ENCODE measurements around the gene THUMPD3.
A peak's percentile ranks its signal among the peaks of the same experiment; 100 is the strongest.

THUMPD3 gene

DNA sequence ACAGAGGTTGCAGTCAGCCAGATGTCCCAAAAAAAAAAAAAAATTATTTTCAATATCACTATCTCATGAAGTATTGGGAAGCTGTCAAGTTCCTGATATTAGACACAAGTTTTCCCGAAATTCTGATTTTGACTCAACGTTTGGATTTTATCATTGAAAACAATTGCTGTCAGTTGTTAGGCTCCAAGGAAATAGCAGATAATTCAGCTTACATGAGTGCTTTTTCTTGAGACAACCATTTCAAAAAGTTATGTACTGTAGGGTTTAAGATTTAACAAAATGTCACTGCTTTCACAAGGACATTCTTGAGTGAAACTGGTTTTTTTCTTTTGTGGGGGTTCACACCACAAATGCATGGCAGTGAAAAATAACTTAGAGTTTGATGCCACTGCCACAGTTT, 25.3 kb downstream of the THUMPD3 start:
- no peak overlapping the region for H3K4me3 ChIP-seq (ENCODE audit: low read depth, low read length)
- no peak for DNase-seq (ENCODE audit: low read depth)
- no peak for TF ChIP-seq MYC (IDR thresholded peaks at IDR 0.05; ENCODE audit: low read depth, low read length)
- TF ChIP-seq, protein P1, sequence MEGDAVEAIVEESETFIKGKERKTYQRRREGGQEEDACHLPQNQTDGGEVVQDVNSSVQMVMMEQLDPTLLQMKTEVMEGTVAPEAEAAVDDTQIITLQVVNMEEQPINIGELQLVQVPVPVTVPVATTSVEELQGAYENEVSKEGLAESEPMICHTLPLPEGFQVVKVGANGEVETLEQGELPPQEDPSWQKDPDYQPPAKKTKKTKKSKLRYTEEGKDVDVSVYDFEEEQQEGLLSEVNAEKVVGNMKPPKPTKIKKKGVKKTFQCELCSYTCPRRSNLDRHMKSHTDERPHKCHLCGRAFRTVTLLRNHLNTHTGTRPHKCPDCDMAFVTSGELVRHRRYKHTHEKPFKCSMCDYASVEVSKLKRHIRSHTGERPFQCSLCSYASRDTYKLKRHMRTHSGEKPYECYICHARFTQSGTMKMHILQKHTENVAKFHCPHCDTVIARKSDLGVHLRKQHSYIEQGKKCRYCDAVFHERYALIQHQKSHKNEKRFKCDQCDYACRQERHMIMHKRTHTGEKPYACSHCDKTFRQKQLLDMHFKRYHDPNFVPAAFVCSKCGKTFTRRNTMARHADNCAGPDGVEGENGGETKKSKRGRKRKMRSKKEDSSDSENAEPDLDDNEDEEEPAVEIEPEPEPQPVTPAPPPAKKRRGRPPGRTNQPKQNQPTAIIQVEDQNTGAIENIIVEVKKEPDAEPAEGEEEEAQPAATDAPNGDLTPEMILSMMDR (IDR thresholded peaks at IDR 0.05; ENCODE audit: low read depth, low read length), result no peak
- no peak for TF ChIP-seq MAX (IDR thresholded peaks at IDR 0.05; ENCODE audit: low read depth, low read length)

GRCh38 chr3:9388562-9389272, 25.9 kb downstream of the THUMPD3 start:
- DNase-seq (ENCODE audit: low read depth), result no peak
- H3K4me3 ChIP-seq (ENCODE audit: low read depth, low read length), result no peak overlapping the region
- TF ChIP-seq, protein P1 (IDR thresholded peaks at IDR 0.05; ENCODE audit: low read depth, low read length), result no peak
- TF ChIP-seq MYC (IDR thresholded peaks at IDR 0.05; ENCODE audit: low read depth, low read length) (no peak), POLR2A (IDR thresholded peaks at IDR 0.05; ENCODE audit: extremely low read depth, insufficient read length) (no peak), MAX (IDR thresholded peaks at IDR 0.05; ENCODE audit: low read depth, low read length) (no peak)

- TF ChIP-seq MYC (IDR thresholded peaks at IDR 0.05; ENCODE audit: low read depth, low read length), result no peak
- TF ChIP-seq, protein P1 (IDR thresholded peaks at IDR 0.05; ENCODE audit: low read depth, low read length), result no peak
- no peak for TF ChIP-seq MAX (IDR thresholded peaks at IDR 0.05; ENCODE audit: low read depth, low read length)
- TF ChIP-seq POLR2A (IDR thresholded peaks at IDR 0.05; ENCODE audit: extremely low read depth, insufficient read length), result no peak
- H3K4me3 ChIP-seq (ENCODE audit: low read depth, low read length), result no peak overlapping the region
- peak; percentile 53 for DNase-seq (ENCODE audit: low read depth)
These were observed 27.5 kb downstream of the THUMPD3 start for GRCh38 chr3:9390265-9390888.

DNA sequence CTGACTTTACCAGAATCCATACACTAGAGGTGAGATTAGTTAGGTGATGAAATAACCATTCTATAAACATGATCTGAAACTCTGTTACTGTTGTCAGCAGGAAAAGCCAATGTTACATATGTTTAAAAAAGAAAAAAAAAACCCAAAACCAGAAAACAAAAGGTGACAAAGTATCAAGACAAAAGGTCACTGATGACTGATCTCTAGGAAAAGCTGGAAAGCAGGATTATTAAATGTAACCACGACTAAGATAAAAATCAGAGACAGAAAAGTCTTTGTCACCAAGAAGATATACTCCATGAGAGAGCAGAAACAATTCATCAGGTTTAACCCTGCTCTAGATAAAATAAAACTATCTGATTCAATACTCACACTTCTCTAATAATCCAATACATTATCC, 29.2 kb downstream of the THUMPD3 start:
- H3K4me3 ChIP-seq (ENCODE audit: low read depth, low read length), result no peak overlapping the region
- no peak for TF ChIP-seq MYC (IDR thresholded peaks at IDR 0.05; ENCODE audit: low read depth, low read length)
- TF ChIP-seq POLR2A (IDR thresholded peaks at IDR 0.05; ENCODE audit: extremely low read depth, insufficient read length), result no peak
- TF ChIP-seq MAX (IDR thresholded peaks at IDR 0.05; ENCODE audit: low read depth, low read length), result no peak
- TF ChIP-seq, protein P1 (IDR thresholded peaks at IDR 0.05; ENCODE audit: low read depth, low read length), result no peak
- DNase-seq (ENCODE audit: low read depth), result no peak

DNA sequence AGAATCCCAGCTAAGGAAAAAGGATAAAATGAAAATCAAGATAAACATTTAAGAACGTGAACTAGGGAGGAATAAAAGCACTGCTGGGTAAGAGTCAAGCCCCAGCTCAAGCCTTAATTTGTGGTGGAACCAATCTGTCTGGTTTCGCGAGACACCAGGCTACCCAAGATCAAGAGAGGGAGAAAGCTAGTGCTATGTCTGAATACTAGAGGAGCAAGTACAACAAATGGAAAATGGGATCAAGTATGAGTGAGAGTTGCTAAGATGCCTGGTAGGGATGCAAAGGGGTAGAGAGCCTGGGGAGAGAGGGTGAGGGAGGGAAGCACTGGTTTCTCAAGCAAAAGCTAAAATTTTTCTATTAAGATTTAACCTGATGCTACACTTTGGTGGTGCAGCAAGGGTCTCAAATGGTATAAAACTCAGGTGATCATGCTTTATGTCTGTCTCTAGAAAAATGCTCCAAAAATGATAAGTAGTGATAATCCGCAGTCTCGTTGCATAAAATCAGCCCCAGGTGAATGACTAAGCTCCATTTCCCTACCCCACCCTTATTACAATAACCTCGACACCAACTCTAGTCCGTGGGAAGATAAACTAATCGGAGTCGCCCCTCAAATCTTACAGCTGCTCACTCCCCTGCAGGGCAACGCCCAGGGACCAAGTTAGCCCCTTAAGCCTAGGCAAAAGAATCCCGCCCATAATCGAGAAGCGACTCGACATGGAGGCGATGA, 32.9 kb downstream of the THUMPD3 start:
- DNase-seq (ENCODE audit: low read depth), result no peak
- no peak for TF ChIP-seq MAX (IDR thresholded peaks at IDR 0.05; ENCODE audit: low read depth, low read length)
- TF ChIP-seq, protein P1 (IDR thresholded peaks at IDR 0.05; ENCODE audit: low read depth, low read length), result no peak
- no peak for TF ChIP-seq POLR2A (IDR thresholded peaks at IDR 0.05; ENCODE audit: extremely low read depth, insufficient read length)
- no peak for TF ChIP-seq MYC (IDR thresholded peaks at IDR 0.05; ENCODE audit: low read depth, low read length)
- H3K4me3 ChIP-seq (ENCODE audit: low read depth, low read length), result peak overlapping the region; percentile 96
